Testis (tissue), 3 donors: ENCODE data around the gene H6PD. TPM values are rescaled to one million over a fixed set of nuclear protein-coding genes. Genes with fewer than 3 reads are reported as not detected.

Source experiments
- DNase-seq: peaks from one replicate; pipeline ENCODE4 v3.0.0-alpha.2; 2019
- H3K27ac ChIP-seq, 2 donors: fragments of 200-600 bp; sonication (generic); one replicate each; pipeline ENCODE4 v1.5.1; 2019
- H3K27me3 ChIP-seq: fragments of 200-600 bp; sonication (generic); one replicate; pipeline ENCODE4 v1.5.1; 2019
- H3K36me3 ChIP-seq: fragments of 200-600 bp; sonication (generic); one replicate; pipeline ENCODE4 v1.5.1; 2017; ENCODE audit warnings: low read depth; ENCODE audit errors: missing control alignments
- H3K4me1 ChIP-seq: fragments of 200-600 bp; sonication (generic); one replicate; pipeline ENCODE4 v1.5.1; 2019
- H3K4me3 ChIP-seq, 2 donors: fragments of 200-600 bp; sonication (generic); one replicate each; pipeline ENCODE4 v1.5.1; 2017 to 2019
- H3K9me3 ChIP-seq: fragments of 200-600 bp; sonication (generic); one replicate; pipeline ENCODE4 v1.5.1; 2017
- POLR2A ChIP-seq: fragments of 450-650 bp; IDR thresholded peaks from one replicate; pipeline ENCODE4 v1.6.1; 2017; ENCODE audit warnings: antibody characterized with exemption, mild to moderate bottlenecking, moderate library complexity
- WGBS, 2 donors: methylation state at CpG; one replicate each; pipeline ENCODE4 v1.1.5; 2018; 5-methylcytosine and 5-hydroxymethylcytosine counted together
- intact Hi-C: fragments of 100-400 bp; cut with DNase I; formaldehyde crosslinking; loops from one replicate; pipeline ENCODE4 v1.15.1; 2023; ENCODE audit warnings: low total_unique reads
- polyA plus RNA-seq: library from polyadenylated mRNA; stranded (reverse); fragments of 350-450 nt; fragmentation: Illumina TruSeq; extraction: RNeasy Lipid Tissue Mini Kit (QIAGEN cat#74804); gene quantifications from one replicate; pipeline ENCODE4 v1.2.3, GENCODE V29; 2014; ENCODE audit warnings: low read depth, low replicate concordance; ENCODE audit not compliant: insufficient read depth
- total RNA-seq, 2 donors: library from RNA; depleted of rRNA; stranded (reverse); fragments of >200 nt; gene quantifications; one replicate each; pipeline ENCODE4 v1.2.3, GENCODE V29; 2016
- TF ChIP-seq, protein P1 (sequence below), 3 experiments: fragments of 450-650 bp in 2 of 3; fragments of 200-600 bp in 1 of 3; sonication (generic) in 1 of 3; IDR thresholded peaks; one replicate each; pipeline ENCODE4 v1.5.1; 2016 to 2019; ENCODE audit warnings: antibody characterized with exemption in 3 of 3, mild to moderate bottlenecking in 2 of 3, moderate library complexity in 1 of 3

H6PD gene
- total and polyA plus RNA-seq, 3 donors from 2014 or later, result 23.8 to 67.8 (median 55.0) TPM

DNA sequence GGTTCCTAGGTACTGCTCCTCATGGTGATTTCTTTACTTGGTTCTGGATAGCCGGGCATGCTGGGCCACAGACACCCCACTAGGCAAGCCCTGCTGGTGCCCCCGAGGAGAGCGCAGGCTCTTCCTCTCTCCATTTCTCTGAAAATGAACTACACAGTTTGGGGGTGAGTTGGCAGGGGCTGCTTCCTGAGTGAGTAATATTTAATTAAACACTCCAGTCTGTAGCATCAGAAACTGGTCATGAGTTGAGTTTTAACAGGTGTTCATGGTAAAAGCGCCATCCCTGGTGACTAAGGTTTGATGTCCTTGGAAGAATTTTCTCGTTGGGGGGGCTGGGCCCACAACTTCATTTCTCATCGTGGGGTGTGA lies 59.8 kb downstream of the H6PD start:
- intact Hi-C loops, result loop anchor here (10.0 kb wide), 1 partner anchor 150 kb away; no protein-coding TSS in a partner anchor

DNA sequence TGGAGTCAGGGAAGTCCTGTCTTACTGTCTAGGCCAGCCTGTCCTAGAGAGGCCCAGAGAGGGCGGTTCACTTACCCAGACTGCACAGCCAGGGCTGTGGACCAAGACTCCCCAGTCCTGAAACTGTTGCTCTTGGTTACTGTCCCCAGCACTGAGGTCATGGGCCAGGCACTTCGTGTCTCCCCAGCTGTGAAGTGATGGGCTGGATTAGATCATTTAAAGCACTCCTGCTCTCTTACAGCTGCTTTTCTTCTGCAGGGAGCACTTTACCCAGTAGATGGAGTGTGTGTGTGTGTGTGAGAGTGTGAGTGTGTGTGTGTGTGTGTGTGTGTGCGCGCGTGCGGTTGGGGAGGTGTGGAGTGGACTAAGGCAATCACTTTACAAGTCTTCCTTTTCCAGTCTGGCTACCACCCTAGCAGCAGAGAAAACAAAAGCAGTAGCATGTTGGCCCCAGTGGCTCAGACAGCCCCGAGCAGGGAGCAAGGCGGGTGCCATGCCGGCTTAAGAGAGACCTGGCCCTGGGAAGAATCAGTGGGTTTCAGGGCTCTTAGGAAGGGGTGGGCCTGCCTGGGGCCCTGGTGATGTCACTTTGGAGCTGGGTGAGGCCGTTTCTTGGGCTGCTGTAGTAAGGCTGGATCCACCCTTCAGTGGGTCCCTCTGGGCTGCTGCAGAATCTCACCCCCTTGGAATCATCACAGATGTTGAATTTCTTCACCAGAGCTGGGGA lies 60.5 kb downstream of the H6PD start:
- no peak for DNase-seq
- no peak for TF ChIP-seq POLR2A
- TF ChIP-seq, protein P1, sequence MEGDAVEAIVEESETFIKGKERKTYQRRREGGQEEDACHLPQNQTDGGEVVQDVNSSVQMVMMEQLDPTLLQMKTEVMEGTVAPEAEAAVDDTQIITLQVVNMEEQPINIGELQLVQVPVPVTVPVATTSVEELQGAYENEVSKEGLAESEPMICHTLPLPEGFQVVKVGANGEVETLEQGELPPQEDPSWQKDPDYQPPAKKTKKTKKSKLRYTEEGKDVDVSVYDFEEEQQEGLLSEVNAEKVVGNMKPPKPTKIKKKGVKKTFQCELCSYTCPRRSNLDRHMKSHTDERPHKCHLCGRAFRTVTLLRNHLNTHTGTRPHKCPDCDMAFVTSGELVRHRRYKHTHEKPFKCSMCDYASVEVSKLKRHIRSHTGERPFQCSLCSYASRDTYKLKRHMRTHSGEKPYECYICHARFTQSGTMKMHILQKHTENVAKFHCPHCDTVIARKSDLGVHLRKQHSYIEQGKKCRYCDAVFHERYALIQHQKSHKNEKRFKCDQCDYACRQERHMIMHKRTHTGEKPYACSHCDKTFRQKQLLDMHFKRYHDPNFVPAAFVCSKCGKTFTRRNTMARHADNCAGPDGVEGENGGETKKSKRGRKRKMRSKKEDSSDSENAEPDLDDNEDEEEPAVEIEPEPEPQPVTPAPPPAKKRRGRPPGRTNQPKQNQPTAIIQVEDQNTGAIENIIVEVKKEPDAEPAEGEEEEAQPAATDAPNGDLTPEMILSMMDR (IDR thresholded peaks at IDR 0.05), result no peak

More for the DNA sequence above, 59.8 kb downstream of the H6PD start:
- H3K9me3 ChIP-seq, result no peaks in the 10 kb centered on the region
- TF ChIP-seq, protein P1 (IDR thresholded peaks at IDR 0.05), result no peak
- TF ChIP-seq POLR2A, result no peak
- H3K27ac ChIP-seq, result no peak overlapping the region
- H3K4me3 ChIP-seq, result no peak overlapping the region
- 30 to 46% methylated on average over 3 to 6 of the region's 6 CpGs for WGBS, 2 donors
- no peak for DNase-seq
- H3K36me3 ChIP-seq, result no peaks in the 10 kb centered on the region
- peaks cover 39% of the 10 kb centered on the region for H3K4me1 ChIP-seq
- H3K27me3 ChIP-seq, result no peaks in the 10 kb centered on the region

DNA sequence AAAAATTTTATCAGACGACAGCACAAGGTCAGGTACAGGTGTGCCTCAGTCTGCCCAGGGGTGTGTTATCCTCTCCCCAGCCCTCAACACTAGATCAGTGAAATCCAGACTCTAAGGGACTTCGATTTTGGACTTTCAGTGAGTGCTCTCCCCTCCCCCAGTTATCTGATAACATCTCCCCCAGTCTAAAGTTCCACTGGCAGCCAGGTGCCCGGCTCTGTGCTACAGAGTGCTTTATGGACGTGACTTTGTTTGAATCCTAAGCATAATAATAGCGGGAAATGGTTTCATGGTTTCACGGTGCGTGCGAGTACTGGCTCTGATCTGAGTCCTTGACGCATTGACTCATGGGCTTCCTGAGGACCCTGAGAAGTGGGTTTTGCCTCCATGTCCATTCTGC lies 61.3 kb downstream of the H6PD start:
- intact Hi-C loops, result loop anchor here (10.0 kb wide), 1 partner anchor 149 kb away; no protein-coding TSS in a partner anchor
- H3K36me3 ChIP-seq, result no peaks in the 10 kb centered on the region
- 77 to 85% methylated on average over 9 of the region's 9 CpGs for WGBS, 2 donors
- H3K27me3 ChIP-seq, result no peaks in the 10 kb centered on the region
- peaks cover 24% of the 10 kb centered on the region for H3K4me1 ChIP-seq
- H3K27ac ChIP-seq, result no peak overlapping the region
- no peaks in the 10 kb centered on the region for H3K9me3 ChIP-seq
- no peak for DNase-seq
- H3K4me3 ChIP-seq, result no peak overlapping the region
- no peak for TF ChIP-seq POLR2A
- TF ChIP-seq, protein P1 (IDR thresholded peaks at IDR 0.05), result no peak

More for the DNA sequence above, 60.5 kb downstream of the H6PD start:
- Histone ChIP-seq H3K27ac (no peak overlapping the region), H3K4me3 (no peak overlapping the region), H3K27me3 (no peaks in the 10 kb centered on the region), H3K4me1 (peaks cover 32% of the 10 kb centered on the region), H3K9me3 (no peaks in the 10 kb centered on the region), H3K36me3 (no peaks in the 10 kb centered on the region)
- WGBS, 2 donors, result 60 to 68% methylated on average over 6 to 10 of the region's 10 CpGs
- intact Hi-C loops, result loop anchor here (10.0 kb wide), 1 partner anchor 150 kb away; no protein-coding TSS in a partner anchor

DNA sequence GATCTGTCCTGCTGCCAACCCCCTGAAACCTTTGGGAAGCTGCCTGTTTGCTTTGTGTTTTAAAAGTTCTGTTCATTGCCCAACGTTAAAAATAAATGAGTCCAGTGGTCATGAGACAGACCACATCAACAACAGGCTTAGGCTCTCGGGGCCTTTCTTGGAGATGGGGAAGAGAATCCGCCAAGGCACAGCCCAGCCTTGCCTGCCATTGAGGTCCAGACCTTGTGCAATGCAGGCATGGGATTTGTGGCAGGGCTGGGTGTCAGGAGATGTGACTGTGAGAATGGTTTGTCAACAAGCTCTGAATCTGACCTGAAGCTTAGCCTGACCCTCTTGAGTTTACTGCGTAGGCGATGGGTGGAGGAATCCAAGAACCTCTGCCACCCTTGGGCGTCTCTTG lies 62.3 kb downstream of the H6PD start:
- peaks cover 20% of the 10 kb centered on the region for H3K4me1 ChIP-seq
- H3K27ac ChIP-seq, result no peak overlapping the region
- H3K9me3 ChIP-seq, result no peaks in the 10 kb centered on the region
- DNase-seq, result no peak
- no peaks in the 10 kb centered on the region for H3K27me3 ChIP-seq
- no peak overlapping the region for H3K4me3 ChIP-seq
- intact Hi-C loops, result loop anchor here (10.0 kb wide), 1 partner anchor 148 kb away; no protein-coding TSS in a partner anchor
- no peaks in the 10 kb centered on the region for H3K36me3 ChIP-seq
- WGBS, 2 donors, result 82 to 88% methylated on average over 6 of the region's 6 CpGs
- TF ChIP-seq POLR2A, result no peak
- TF ChIP-seq, protein P1 (IDR thresholded peaks at IDR 0.05), result no peak
